WTC11 (cell line): Measurements from ENCODE around the gene IDH3A.

Experiments used
- CTCF ChIP-seq: fragments of 200-600 bp; IDR thresholded peaks from 2 replicates; pipeline ENCODE4 v1.8.0; 2022; ENCODE audit warnings: antibody characterized with exemption
- JAZF1 ChIP-seq: fragments of 250-450 bp; sonication (Bioruptor Pico); IDR thresholded peaks from 2 replicates; pipeline ENCODE4 v1.9.0; 2021; ENCODE audit warnings: moderate library complexity, mild to moderate bottlenecking, inconsistent platforms
- KAT7 ChIP-seq: sonication (generic); formaldehyde crosslinking; IDR thresholded peaks from 2 replicates; pipeline ENCODE4 v1.8.1; 2023; ENCODE audit warnings: missing genetic modification reagents, mild to moderate bottlenecking, borderline replicate concordance
- SMAD4 ChIP-seq: sonication (generic); formaldehyde crosslinking; IDR thresholded peaks from 2 replicates; pipeline ENCODE4 v1.8.0; 2022; ENCODE audit warnings: mild to moderate bottlenecking, missing genetic modification reagents
- USF2 ChIP-seq: sonication (generic); formaldehyde crosslinking; IDR thresholded peaks from 2 replicates; pipeline ENCODE4 v1.8.1; 2023; ENCODE audit warnings: mild to moderate bottlenecking, missing genetic modification reagents, moderate library complexity

GRCh38 chr15:78195735-78196201 lies 46.6 kb downstream of the IDH3A start:
- TF ChIP-seq KAT7 (CRISPR knock-in tag) (no peak), CTCF (peak; percentile 60), USF2 (CRISPR knock-in tag) (no peak), JAZF1 (CRISPR knock-in tag) (no peak), SMAD4 (CRISPR knock-in tag) (no peak)
